ENCODE measurements around the gene GRIA3.
"Not testable (repeated sequence)": the region's sequence is repeated elsewhere in the genome, so short reads cannot be mapped to it uniquely, and the experiment has no call there.

GRIA3 gene

GRCh38 chrX:123518791-123519190, 334.7 kb downstream of the GRIA3 start:
- FAIRE-seq (no peak), DNase-seq (ENCODE audit: insufficient read length, low spot score) (no peak)

GRCh38 chrX:123525123-123525725, 341.1 kb downstream of the GRIA3 start:
- FAIRE-seq (no peak), DNase-seq (ENCODE audit: insufficient read length, low spot score) (no peak)

GRCh38 chrX:123530726-123531125, 346.6 kb downstream of the GRIA3 start:
- not testable (repeated sequence) for DNase-seq (ENCODE audit: insufficient read length, low spot score); FAIRE-seq

Data from HTR-8/SVneo (cell line).